GM18520 (cell line): ENCODE results near the gene HYAL1.

Source experiments
- ATAC-seq: cut with Tn5 transposase; IDR thresholded peaks from one replicate; pipeline ENCODE4 v1.9.1; 2021; ENCODE audit not compliant: unreplicated experiment

HYAL1 gene

GRCh38 chr3:50334339-50335075, 31.1 kb upstream of the HYAL1 start:
- ATAC-seq, result no peak

GRCh38 chr3:50333744-50334328, 30.5 kb upstream of the HYAL1 start:
- ATAC-seq, result no peak

GRCh38 chr3:50331364-50331907, 28.1 kb upstream of the HYAL1 start:
- ATAC-seq, result no peak

GRCh38 chr3:50330330-50330729, 27.0 kb upstream of the HYAL1 start:
- ATAC-seq, result no peak

GRCh38 chr3:50327943-50328691, 24.7 kb upstream of the HYAL1 start, which contains the start of gene TUSC2:
Gene TUSC2, minus strand, starts transcription at chr3:50328223. Its CDS starts 124 bp downstream, at chr3:50328099.
- peak; percentile 76 for ATAC-seq

GRCh38 chr3:50327129-50327528, 23.8 kb upstream of the HYAL1 start:
- ATAC-seq, result no peak

GRCh38 chr3:50326182-50326541, 22.8 kb upstream of the HYAL1 start:
- ATAC-seq, result no peak

- ATAC-seq, result no peak
These were observed 22.3 kb upstream of the HYAL1 start for GRCh38 chr3:50325497-50326181.

GRCh38 chr3:50325113-50325480, 21.7 kb upstream of the HYAL1 start:
- no peak for ATAC-seq

- ATAC-seq, result no peak
These were observed 21.2 kb upstream of the HYAL1 start for GRCh38 chr3:50324351-50325112.

GRCh38 chr3:50323614-50324199, 20.3 kb upstream of the HYAL1 start:
- ATAC-seq, result no peak

GRCh38 chr3:50323092-50323600, 19.8 kb upstream of the HYAL1 start:
- no peak for ATAC-seq

- no peak for ATAC-seq
These were observed 19.2 kb upstream of the HYAL1 start, which contains the start of gene HYAL2 for GRCh38 chr3:50322386-50323091. Gene HYAL2, minus strand, starts transcription at chr3:50322745. Its CDS starts 2,256 bp downstream, at chr3:50320489.

GRCh38 chr3:50322115-50322385, 18.7 kb upstream of the HYAL1 start:
- no peak for ATAC-seq

GRCh38 chr3:50321336-50322114, 18.2 kb upstream of the HYAL1 start:
- ATAC-seq, result peak; percentile 36

GRCh38 chr3:50320853-50321335, 17.5 kb upstream of the HYAL1 start:
- peak; percentile 35 for ATAC-seq

GRCh38 chr3:50319894-50320625, 16.7 kb upstream of the HYAL1 start:
- no peak for ATAC-seq
